Activated CD8-positive, alpha-beta memory T cell treated with anti-CD3 and anti-CD28 coated beads, Interleukin-2, amount 50 U/mL, for 24 hours (primary cell): ENCODE results near the gene RASA1.

Source experiments
- DNase-seq: peaks from one replicate; pipeline ENCODE4 v3.0.0-alpha.2; 2020; ENCODE audit errors: extremely low read depth

Gene RASA1

DNA sequence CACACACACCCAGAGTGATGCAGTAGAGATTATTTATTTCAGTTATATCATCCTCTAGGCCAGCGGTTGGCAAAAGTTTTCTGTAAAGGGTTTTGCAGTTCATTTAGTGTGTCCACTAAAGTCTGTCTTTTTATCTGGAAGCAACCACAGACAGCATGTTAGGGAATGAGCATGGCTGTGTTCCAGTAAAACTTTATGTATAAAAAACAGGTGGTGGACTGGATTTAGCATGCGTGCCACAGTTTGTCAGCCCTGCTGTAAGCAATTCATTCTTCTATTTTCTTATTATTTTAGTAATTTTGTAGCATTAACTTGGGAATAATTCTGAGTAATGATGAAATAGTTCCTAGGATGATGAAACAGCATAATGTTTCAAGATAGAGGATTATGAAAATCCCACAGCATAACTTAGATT lies 93.4 kb downstream of the RASA1 start:
- no peak for DNase-seq

DNA sequence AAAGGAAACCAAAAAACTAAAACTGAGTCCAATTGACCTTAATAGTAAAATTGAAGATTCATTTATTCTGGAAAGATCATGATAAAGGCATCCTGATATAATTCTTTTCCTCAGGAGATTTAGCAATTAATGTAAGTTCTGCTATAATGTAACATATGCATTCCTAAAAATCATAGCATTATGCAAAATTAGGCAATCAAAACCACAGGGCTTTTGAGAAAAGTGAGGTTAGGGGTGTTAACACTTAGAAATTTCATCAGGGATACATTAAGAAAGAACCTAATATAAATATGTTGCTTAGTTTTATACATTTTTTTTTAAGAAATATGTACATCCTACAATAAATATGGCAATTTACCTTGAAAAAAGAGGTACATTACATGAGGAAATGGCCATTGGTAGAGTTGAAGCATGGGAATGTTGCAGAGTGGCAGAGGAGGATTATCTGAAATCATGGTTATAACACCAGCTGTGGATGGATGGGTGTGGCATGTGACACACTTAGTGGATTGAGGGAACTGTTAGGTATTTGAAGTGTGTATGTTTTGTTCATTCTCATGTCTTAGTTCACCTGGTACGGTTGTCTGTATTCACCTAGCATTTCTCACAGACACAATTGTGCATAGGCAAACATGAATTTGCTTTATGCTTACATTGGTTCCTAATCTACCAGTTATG lies 94.0 kb downstream of the RASA1 start:
- no peak for DNase-seq

DNA sequence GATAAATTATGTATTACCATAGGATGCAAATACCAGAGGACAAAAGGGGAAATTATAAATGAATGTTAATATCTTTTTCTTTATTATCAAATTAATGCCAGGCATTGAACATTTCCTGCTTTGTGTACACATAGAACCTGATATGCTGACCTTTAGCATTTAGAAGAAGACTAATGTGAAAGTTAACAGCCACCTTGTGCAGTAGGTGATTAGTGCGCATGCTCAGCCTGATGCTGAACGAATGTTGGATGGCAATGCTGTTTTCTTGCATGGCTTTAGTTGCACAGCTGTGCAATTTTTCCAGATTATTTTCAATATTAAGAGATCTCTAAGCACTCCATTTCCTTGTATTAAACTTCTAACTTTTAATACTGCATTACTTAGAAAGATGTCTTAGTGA lies 99.6 kb downstream of the RASA1 start:
- no peak for DNase-seq

DNA sequence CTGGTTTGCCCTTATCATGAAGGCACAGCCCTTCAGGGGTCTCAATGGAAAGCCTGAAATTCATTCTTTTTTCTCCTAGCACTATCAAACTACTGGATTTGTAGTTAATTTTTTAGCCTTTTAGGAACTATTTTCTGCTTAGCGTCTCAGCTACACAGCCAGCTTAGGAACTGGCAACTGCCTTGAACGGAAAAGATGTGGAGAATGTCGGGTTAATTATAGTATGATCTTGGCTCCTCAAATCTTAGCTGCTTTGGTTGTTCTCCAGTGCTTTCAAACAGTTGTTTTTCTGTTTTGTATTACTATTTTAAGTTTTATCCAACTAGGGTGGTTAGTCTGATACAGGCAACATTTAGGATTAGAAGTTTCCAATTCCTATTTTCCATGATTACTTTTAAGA lies 100.9 kb downstream of the RASA1 start:
- no peak for DNase-seq

- DNase-seq: no peak
These were observed 101.7 kb downstream of the RASA1 start for GRCh38 chr5:87369431-87369830.

DNA sequence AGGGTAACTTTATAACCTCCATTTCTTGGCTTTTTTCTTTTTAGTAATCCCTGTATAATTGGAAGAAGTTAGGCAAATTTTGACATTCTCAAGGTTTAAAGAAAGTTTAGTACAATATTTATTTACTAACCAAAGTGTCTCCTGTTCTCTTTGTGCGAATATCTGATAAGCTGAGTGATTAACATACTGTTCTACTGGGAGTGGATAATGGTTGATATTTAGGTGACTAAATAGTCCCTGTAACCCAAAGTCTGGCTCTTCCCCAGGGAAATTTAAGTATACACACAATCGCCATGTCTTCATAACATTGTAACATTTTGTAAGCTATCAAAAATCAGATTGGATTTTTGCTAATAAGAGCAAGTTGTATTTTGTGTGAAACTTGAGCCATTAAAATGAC lies 105.0 kb downstream of the RASA1 start:
- no peak for DNase-seq

GRCh38 chr5:87382224-87382623 lies 114.5 kb downstream of the RASA1 start:
- DNase-seq: no peak

- no peak for DNase-seq
These were observed 115.5 kb downstream of the RASA1 start for GRCh38 chr5:87383216-87383615.

DNA sequence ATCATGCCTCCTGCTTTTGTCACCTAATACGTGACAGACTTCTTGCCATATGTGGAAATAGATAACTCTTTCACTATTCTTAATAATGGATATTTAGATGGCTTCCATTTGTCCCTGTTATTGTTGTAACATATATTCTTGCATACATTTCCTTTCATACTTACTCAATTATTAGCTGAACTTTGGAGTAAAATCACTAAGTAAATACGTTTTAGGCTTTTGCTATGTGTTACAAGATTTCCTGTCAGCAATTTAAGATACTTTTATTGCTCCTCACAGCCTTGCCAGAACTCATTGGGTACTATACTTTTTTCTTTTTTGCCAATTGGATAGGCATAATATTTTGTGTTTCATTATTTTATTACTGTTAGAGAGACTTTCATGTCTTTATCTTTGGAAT lies 118.1 kb downstream of the RASA1 start:
- no peak for DNase-seq

DNA sequence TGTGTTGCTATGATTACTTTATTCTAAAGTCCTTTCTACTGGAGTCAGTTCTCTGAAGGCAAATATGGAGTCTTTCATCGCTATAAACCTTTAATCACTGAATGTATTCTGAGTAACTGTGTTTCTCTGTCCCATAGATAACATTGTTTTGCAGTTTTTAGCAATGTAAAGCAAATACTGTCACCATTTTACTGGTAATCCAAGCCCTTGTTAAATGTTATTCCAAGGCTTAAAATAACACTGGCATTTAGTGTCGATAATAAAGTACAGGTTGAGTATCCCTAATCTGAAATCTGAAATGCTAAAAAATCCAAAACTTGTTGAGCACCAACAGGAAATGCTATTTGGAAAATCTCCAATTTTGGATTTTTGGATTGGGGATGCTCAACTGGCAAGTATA lies 120.4 kb downstream of the RASA1 start:
- no peak for DNase-seq

DNA sequence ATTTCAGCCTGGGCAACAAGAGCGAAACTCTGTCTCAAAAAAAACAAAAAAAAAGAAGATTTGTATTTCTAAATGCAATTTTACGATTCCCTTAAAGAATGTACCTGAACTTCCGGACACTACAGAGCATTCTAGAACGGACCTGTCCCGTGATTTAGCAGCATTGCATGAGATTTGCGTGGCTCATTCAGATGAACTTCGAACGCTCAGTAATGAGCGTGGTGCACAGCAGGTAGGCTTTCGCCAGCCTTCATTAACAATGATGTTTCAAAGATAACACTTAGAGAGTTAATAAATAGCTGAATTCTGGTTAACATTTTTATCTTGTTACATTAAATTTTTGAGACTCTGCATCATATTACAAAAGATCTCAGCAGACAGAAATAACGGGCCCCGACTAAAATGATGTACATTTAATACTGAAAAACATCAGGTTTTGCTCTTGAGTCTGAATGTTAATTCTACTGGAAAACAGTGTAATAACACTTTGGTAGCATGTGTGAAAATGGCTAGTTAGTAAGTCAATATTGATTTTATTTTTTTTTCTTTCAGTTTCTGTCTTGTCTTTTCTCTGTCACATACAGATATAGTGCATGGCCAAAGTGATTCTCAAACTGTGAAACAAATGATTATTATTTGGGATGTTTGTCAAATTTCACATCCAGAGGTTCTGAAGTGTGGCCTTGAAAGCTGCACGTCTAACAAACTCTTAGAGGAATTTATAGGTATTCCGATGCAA lies 121.8 kb downstream of the RASA1 start:
- no peak for DNase-seq

DNA sequence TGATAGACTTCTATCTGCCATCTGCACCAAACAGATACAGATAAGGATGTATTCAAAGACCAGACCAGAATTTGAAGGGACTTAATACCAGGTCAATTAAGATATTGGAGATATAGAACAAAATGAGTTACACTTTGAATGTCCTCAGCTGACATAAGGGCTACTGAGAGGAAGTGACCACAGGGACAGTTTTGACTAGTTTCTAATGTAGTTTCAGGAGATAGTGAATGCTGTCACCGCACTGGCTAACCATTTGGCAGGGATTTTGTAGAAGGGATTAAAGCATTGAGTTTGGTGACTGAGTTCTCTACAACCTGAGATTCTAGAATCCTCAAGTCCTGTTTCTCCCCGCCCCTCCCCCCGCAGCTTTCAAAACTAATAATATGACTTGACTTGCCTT lies 122.4 kb downstream of the RASA1 start:
- DNase-seq: no peak

DNA sequence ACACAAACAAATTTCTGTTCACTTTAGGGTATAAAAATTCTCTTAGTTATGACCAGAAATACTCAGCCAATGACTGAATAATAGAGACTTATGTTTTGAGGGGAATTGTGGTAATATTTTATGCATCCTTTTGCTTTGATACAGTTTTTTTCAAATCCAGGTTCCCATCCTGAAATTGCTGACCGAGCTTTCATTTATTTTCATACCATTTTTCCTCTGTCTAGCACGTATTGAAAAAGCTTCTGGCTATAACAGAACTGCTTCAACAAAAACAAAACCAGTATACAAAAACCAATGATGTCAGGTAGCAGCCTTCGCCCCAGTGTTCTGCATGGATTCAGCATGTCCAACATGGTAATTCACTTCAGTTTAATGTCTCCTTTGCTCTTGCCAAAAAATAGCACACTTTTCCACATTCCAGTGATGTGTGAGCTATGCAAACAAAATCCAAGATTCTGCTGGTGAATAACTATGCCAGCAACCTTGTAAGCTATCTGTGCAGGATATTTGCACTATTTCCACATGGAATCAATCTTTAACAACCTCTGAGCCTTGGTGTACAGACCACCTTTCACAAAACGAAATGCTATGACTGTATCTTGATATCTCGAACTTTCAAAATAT lies 123.0 kb downstream of the RASA1 start:
- no peak for DNase-seq

DNA sequence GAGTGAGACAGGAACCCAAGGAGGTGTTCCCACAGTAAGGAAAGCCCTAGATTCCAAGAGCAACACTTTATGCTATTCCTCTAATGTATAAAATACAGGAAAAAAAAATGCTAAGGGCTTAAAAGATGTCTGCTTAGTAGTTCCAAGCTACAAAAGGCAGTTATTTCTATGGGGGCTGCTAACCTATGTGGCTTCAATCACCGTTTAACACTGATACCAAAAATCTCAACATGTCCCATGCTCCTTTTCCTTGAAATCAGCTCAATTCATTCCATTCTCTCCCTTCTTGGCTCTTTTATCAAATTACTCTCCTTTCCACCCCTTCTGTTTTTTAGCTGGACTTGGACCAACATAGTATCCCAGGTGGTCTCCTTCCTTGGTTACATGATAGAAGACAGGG lies 124.5 kb downstream of the RASA1 start:
- no peak for DNase-seq

GRCh38 chr5:87392801-87393200 lies 125.1 kb downstream of the RASA1 start:
- no peak for DNase-seq

DNA sequence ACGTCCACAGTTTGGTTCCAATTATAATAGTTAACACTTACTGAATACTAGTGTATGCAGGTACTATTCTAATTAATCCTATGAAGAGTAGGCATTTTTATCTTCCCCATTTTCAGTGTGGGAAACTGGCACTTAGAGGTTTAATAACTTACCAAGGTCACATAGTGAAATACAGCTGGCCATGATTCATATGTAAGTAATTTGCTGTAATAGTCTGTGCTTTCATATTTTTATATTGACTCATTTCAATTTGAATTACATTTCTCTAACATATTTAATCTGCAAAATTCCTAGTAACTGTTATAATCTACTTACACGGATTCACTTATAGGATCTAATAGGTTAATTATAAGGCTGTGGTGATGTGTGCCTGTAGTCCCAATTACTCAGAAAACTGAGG lies 125.6 kb downstream of the RASA1 start:
- DNase-seq: no peak

- no peak for DNase-seq
These were observed 126.9 kb downstream of the RASA1 start for GRCh38 chr5:87394411-87395165.

DNA sequence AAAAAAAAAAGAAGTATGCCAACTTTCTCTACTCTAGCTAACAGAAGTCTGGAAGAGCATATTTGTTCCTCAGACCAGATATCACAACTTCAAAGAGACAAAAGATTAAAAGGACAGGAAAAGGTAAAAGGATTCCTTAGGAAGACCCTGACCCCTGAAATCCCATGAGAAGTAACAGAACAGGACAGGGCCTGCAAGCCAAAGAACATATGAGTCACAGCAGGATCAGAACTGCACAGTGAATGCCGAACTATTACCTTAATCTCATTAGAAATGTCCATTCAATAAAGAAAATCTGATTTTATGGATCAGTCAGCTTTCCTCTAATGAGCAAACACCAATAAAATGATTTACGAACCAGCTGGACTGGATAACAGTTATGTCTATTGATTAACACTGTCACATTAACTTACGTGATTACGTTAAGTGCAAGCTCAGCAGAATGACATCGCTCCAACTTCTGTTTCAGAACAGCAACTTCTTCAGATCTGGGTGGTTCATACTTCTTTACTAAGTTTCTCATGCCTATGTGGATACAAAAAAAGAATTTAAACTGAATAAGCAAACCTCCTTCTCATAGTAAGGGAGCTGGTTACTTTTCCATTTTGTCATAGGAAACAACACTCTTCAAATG lies 131.4 kb downstream of the RASA1 start:
- DNase-seq: no peak

DNA sequence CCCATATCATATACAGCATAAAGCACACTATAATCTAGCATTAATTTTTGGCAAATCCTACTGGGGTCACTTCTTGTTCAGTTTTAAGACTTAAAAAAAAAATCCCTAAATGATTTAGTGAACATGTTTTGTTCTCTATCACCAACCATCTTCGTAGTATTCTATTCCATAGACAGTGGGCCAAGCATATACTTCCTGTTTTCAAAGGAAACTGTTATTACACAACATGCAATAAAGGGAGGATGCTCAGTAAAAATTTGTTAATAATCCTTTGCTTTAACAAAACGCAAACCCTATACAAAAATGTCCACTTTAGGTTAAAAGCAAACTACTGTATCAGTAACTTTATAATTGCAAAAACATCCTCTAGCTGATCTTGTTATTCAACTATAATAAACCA lies 132.0 kb downstream of the RASA1 start:
- DNase-seq: no peak

- no peak for DNase-seq
These were observed 132.7 kb downstream of the RASA1 start for GRCh38 chr5:87400305-87400899.

GRCh38 chr5:87401626-87402025 lies 133.9 kb downstream of the RASA1 start:
- DNase-seq: no peak

DNA sequence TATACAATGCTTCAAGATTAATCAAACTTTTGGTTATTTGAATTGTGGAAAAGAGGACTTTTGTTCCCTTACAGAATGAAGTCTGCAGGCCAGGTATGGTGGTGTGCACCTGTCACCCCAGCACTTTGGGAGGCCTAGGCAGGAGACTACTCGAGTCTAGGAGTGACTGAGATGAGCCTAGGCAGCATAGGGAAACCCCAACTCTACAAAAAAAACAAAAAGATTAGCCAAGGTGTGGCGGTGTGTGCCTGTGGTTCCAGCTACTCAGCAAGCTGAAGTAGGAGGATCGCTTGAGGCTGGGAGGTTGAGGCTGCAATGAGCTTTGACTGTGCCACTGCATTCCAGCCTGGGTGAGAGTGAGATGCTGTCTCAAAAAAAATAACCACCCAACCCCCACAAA lies 135.7 kb downstream of the RASA1 start:
- no peak for DNase-seq
